Measurements from ENCODE around the gene RPL7L1.
"Not testable (repeated sequence)": the region's sequence is repeated elsewhere in the genome, so short reads cannot be mapped to it uniquely, and the experiment has no call there.

Gene RPL7L1

GRCh38 chr6:42871711-42872110, 7.7 kb upstream of the RPL7L1 start:
- Histone ChIP-seq H3K79me1 (replicated peaks; ENCODE audit: low read length, poor library complexity, severe bottlenecking) (no peaks in the 10 kb centered on the region), H2BK12ac (ENCODE audit: low read length in 2 of 2) (no peak overlapping the region), H2AK5ac (ENCODE audit: low read length, severe bottlenecking) (no peak overlapping the region), H3K9me3 (ENCODE audit: control insufficient read depth, low read length) (no peaks in the 10 kb centered on the region), H3K4me3 (ENCODE audit: insufficient read depth in 1 of 2, low read depth in 1 of 2, low read length in 2 of 2) (no peak overlapping the region), H3K36me3 (ENCODE audit: control insufficient read depth in 1 of 2, insufficient read depth in 2 of 2, low read depth in 1 of 2, low read length in 2 of 2) (peaks cover 3 to 29% of the 10 kb centered on the region in 2 experiments), H3K18ac (ENCODE audit: low read depth in 1 of 2, low read length in 2 of 2) (no peak overlapping the region), H3K14ac (ENCODE audit: low read length in 2 of 2) (no peak overlapping the region), H4K91ac (ENCODE audit: low read length) (no peak overlapping the region), H3K4ac (ENCODE audit: low read depth in 1 of 2, low read length in 2 of 2) (no peak overlapping the region), H3K4me1 (ENCODE audit: control insufficient read depth, insufficient read depth, low read depth, low read length) (peaks cover 2% of the 10 kb centered on the region), H4K8ac (ENCODE audit: low read length) (no peak overlapping the region), H3K9ac (ENCODE audit: low read length) (no peak overlapping the region), H2BK120ac (ENCODE audit: low read depth, low read length) (no peak overlapping the region), H3K27me3 (ENCODE audit: control insufficient read depth in 1 of 2, insufficient read depth in 1 of 2, low read length in 2 of 2) (no peaks in the 10 kb centered on the region), H3K4me2 (ENCODE audit: low read length, poor library complexity, severe bottlenecking) (no peak overlapping the region), H3K27ac (ENCODE audit: low read length, poor library complexity, severe bottlenecking) (no peak overlapping the region), H2BK15ac (ENCODE audit: low read depth, poor library complexity, severe bottlenecking) (no peak overlapping the region), H2BK5ac (ENCODE audit: low read depth, low read length, poor library complexity, severe bottlenecking) (no peak overlapping the region), H3K23ac (ENCODE audit: low read length in 2 of 2) (no peak overlapping the region), H2AFZ (ENCODE audit: low read depth, low read length) (no peak overlapping the region)
- DNase-seq = no peak
- 92% methylated on average over 3 of the region's 3 CpGs for WGBS

DNA sequence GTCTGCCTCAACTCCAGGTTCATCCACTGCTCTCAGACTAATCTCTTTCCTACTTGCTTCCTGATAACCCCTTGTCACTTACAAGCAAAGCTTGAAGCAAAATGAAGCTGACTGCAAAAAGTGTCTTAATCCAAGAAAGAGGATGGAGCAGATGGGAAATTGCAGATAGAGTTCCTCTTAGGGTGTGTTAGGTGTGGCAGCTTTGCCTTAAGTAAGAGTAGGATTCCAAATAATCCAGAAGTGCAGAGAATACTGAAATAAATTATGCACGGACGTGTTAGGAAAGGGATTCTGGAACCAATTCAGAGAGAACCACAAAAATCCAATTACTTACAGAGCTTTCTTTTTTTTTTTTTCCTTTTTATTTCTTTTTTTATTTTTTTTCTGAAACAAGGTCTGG, 6.1 kb upstream of the RPL7L1 start:
- no peak overlapping the region for H2BK120ac ChIP-seq (ENCODE audit: low read depth, low read length)

GRCh38 chr6:42877695-42878094, 1.7 kb upstream of the RPL7L1 start:
- 86% methylated on average over 2 of the region's 3 CpGs for WGBS
- Histone ChIP-seq H2BK15ac (ENCODE audit: low read depth, poor library complexity, severe bottlenecking) (no peak overlapping the region), H3K4me2 (ENCODE audit: low read length, poor library complexity, severe bottlenecking) (no peak overlapping the region), H3K79me1 (replicated peaks; ENCODE audit: low read length, poor library complexity, severe bottlenecking) (peaks cover 1% of the 10 kb centered on the region), H4K8ac (ENCODE audit: low read length) (no peak overlapping the region), H3K4me3 (ENCODE audit: insufficient read depth in 1 of 2, low read depth in 1 of 2, low read length in 2 of 2) (no peak overlapping the region), H3K4me1 (ENCODE audit: control insufficient read depth, insufficient read depth, low read depth, low read length) (peaks cover 6% of the 10 kb centered on the region), H3K14ac (ENCODE audit: low read length in 2 of 2) (no peak overlapping the region), H3K27ac (ENCODE audit: low read length, poor library complexity, severe bottlenecking) (no peak overlapping the region), H2BK12ac (ENCODE audit: low read length in 2 of 2) (peak overlapping the region in 1 of 2 experiments; percentile 12), H3K18ac (ENCODE audit: low read depth in 1 of 2, low read length in 2 of 2) (no peak overlapping the region), H2BK120ac (ENCODE audit: low read depth, low read length) (no peak overlapping the region), H3K27me3 (ENCODE audit: control insufficient read depth in 1 of 2, insufficient read depth in 1 of 2, low read length in 2 of 2) (no peaks in the 10 kb centered on the region), H3K23ac (ENCODE audit: low read length in 2 of 2) (no peak overlapping the region), H4K91ac (ENCODE audit: low read length) (no peak overlapping the region), H2BK5ac (ENCODE audit: low read depth, low read length, poor library complexity, severe bottlenecking) (no peak overlapping the region), H3K9me3 (ENCODE audit: control insufficient read depth, low read length) (no peaks in the 10 kb centered on the region), H2AK5ac (ENCODE audit: low read length, severe bottlenecking) (no peak overlapping the region), H2AFZ (ENCODE audit: low read depth, low read length) (no peak overlapping the region), H3K9ac (ENCODE audit: low read length) (peak overlapping the region; percentile 64), H3K4ac (ENCODE audit: low read depth in 1 of 2, low read length in 2 of 2) (no peak overlapping the region), H3K36me3 (ENCODE audit: control insufficient read depth in 1 of 2, insufficient read depth in 2 of 2, low read depth in 1 of 2, low read length in 2 of 2) (peaks cover 10% of the 10 kb centered on the region in 2 experiments)
- no peak for DNase-seq

More for the DNA sequence above, 6.1 kb upstream of the RPL7L1 start:
- peaks cover 2% of the 10 kb centered on the region for H3K4me1 ChIP-seq (ENCODE audit: control insufficient read depth, insufficient read depth, low read depth, low read length)
- peaks cover 3 to 15% of the 10 kb centered on the region in 2 experiments for H3K36me3 ChIP-seq (ENCODE audit: control insufficient read depth in 1 of 2, insufficient read depth in 2 of 2, low read depth in 1 of 2, low read length in 2 of 2)
- H2AK5ac ChIP-seq (ENCODE audit: low read length, severe bottlenecking) = no peak overlapping the region
- 90% methylated on average over 2 of the region's 2 CpGs for WGBS
- DNase-seq = no peak
- H3K23ac ChIP-seq (ENCODE audit: low read length in 2 of 2) = no peak overlapping the region
- H3K27me3 ChIP-seq (ENCODE audit: control insufficient read depth in 1 of 2, insufficient read depth in 1 of 2, low read length in 2 of 2) = no peaks in the 10 kb centered on the region
- H2AFZ ChIP-seq (ENCODE audit: low read depth, low read length) = no peak overlapping the region
- H3K4me2 ChIP-seq (ENCODE audit: low read length, poor library complexity, severe bottlenecking) = no peak overlapping the region
- H3K79me1 ChIP-seq (replicated peaks; ENCODE audit: low read length, poor library complexity, severe bottlenecking) = no peaks in the 10 kb centered on the region
- H3K18ac ChIP-seq (ENCODE audit: low read depth in 1 of 2, low read length in 2 of 2) = no peak overlapping the region
- no peak overlapping the region for H3K4ac ChIP-seq (ENCODE audit: low read depth in 1 of 2, low read length in 2 of 2)
- no peak overlapping the region for H3K9ac ChIP-seq (ENCODE audit: low read length)
- H4K91ac ChIP-seq (ENCODE audit: low read length) = no peak overlapping the region
- H2BK15ac ChIP-seq (ENCODE audit: low read depth, poor library complexity, severe bottlenecking) = no peak overlapping the region
- no peak overlapping the region for H2BK12ac ChIP-seq (ENCODE audit: low read length in 2 of 2)
- H3K9me3 ChIP-seq (ENCODE audit: control insufficient read depth, low read length) = no peaks in the 10 kb centered on the region
- H3K4me3 ChIP-seq (ENCODE audit: insufficient read depth in 1 of 2, low read depth in 1 of 2, low read length in 2 of 2) = no peak overlapping the region
- no peak overlapping the region for H3K27ac ChIP-seq (ENCODE audit: low read length, poor library complexity, severe bottlenecking)
- no peak overlapping the region for H3K14ac ChIP-seq (ENCODE audit: low read length in 2 of 2)
- no peak overlapping the region for H4K8ac ChIP-seq (ENCODE audit: low read length)
- H2BK5ac ChIP-seq (ENCODE audit: low read depth, low read length, poor library complexity, severe bottlenecking) = no peak overlapping the region

GRCh38 chr6:42880240-42880817, 913 bp downstream of the RPL7L1 start:
- H3K4me2 ChIP-seq (ENCODE audit: low read length, poor library complexity, severe bottlenecking) = peak overlapping the region; percentile 66
- not testable (repeated sequence) for H3K9me3 ChIP-seq (ENCODE audit: control insufficient read depth, low read length); DNase-seq; H3K27me3 ChIP-seq (ENCODE audit: control insufficient read depth in 1 of 2, insufficient read depth in 1 of 2, low read length in 2 of 2); H3K4me1 ChIP-seq (ENCODE audit: control insufficient read depth, insufficient read depth, low read depth, low read length); H2BK12ac ChIP-seq (ENCODE audit: low read length in 2 of 2); H2BK120ac ChIP-seq (ENCODE audit: low read depth, low read length); H3K79me1 ChIP-seq (replicated peaks; ENCODE audit: low read length, poor library complexity, severe bottlenecking); H2BK15ac ChIP-seq (ENCODE audit: low read depth, poor library complexity, severe bottlenecking)
- H3K4me3 ChIP-seq (ENCODE audit: insufficient read depth in 1 of 2, low read depth in 1 of 2, low read length in 2 of 2) = peak overlapping the region; percentile 76 to 91
- peak overlapping the region; percentile 99 for H2BK5ac ChIP-seq (ENCODE audit: low read depth, low read length, poor library complexity, severe bottlenecking)
- H2AK5ac ChIP-seq (ENCODE audit: low read length, severe bottlenecking) = peak overlapping the region; percentile 97
- peaks cover 29 to 36% of the 10 kb centered on the region in 2 experiments for H3K36me3 ChIP-seq (ENCODE audit: control insufficient read depth in 1 of 2, insufficient read depth in 2 of 2, low read depth in 1 of 2, low read length in 2 of 2)
- WGBS = 26% methylated on average over 25 of the region's 25 CpGs
- H3K4ac ChIP-seq (ENCODE audit: low read depth in 1 of 2, low read length in 2 of 2) = peak overlapping the region; percentile 69 to 89
- H2AFZ ChIP-seq (ENCODE audit: low read depth, low read length) = peak overlapping the region; percentile 66
- H3K23ac ChIP-seq (ENCODE audit: low read length in 2 of 2) = peak overlapping the region in 1 of 2 experiments; percentile 79
- H3K9ac ChIP-seq (ENCODE audit: low read length) = peak overlapping the region; percentile 96
- peak overlapping the region; percentile 74 for H3K27ac ChIP-seq (ENCODE audit: low read length, poor library complexity, severe bottlenecking)
- peak overlapping the region; percentile 91 for H3K18ac ChIP-seq (ENCODE audit: low read depth in 1 of 2, low read length in 2 of 2)
- peak overlapping the region; percentile 38 to 99 for H3K14ac ChIP-seq (ENCODE audit: low read length in 2 of 2)
- H4K8ac ChIP-seq (ENCODE audit: low read length) = peak overlapping the region; percentile 98
- H4K91ac ChIP-seq (ENCODE audit: low read length) = peak overlapping the region; percentile 65

All from mesenchymal stem cell (in vitro differentiated cells and primary cell).